Brain pericyte (primary cell): Measurements from ENCODE around the gene NAPEPLD.
"Not testable (repeated sequence)": the region's sequence is repeated elsewhere in the genome, so short reads cannot be mapped to it uniquely, and the experiment has no call there.

Source experiments
- DNase-seq: peaks from one replicate; pipeline ENCODE4 v3.0.0-alpha.2; 2012; ENCODE audit warnings: low read depth, low spot score

The NAPEPLD gene

GRCh38 chr7:103148994-103149807, at the start of gene NAPEPLD:
NAPEPLD (minus strand) TSS chr7:103149099; CDS start chr7:103128776, 20,323 bp downstream.
- peak; percentile 77 for DNase-seq

GRCh38 chr7:103198079-103198478, 49.2 kb upstream of the NAPEPLD start:
- DNase-seq = not testable (repeated sequence)

- DNase-seq = peak; percentile 1
Observed at GRCh38 chr7:103195364-103195763, 46.5 kb upstream of the NAPEPLD start.

- not testable (repeated sequence) for DNase-seq
Observed at GRCh38 chr7:103172415-103173146, 23.7 kb upstream of the NAPEPLD start.

GRCh38 chr7:103171695-103172414, 23.0 kb upstream of the NAPEPLD start:
- not testable (repeated sequence) for DNase-seq

- not testable (repeated sequence) for DNase-seq
Observed at GRCh38 chr7:103166921-103167544, 18.1 kb upstream of the NAPEPLD start.

- DNase-seq = not testable (repeated sequence)
Observed at GRCh38 chr7:103163087-103163825, 14.4 kb upstream of the NAPEPLD start.

GRCh38 chr7:103162641-103163040, 13.7 kb upstream of the NAPEPLD start:
- DNase-seq = not testable (repeated sequence)

GRCh38 chr7:103161998-103162616, 13.2 kb upstream of the NAPEPLD start:
- DNase-seq = not testable (repeated sequence)

GRCh38 chr7:103159072-103159471, 10.2 kb upstream of the NAPEPLD start:
- DNase-seq = not testable (repeated sequence)

GRCh38 chr7:103155331-103156024, 6.6 kb upstream of the NAPEPLD start:
- not testable (repeated sequence) for DNase-seq

GRCh38 chr7:103154042-103154441, 5.1 kb upstream of the NAPEPLD start:
- no peak for DNase-seq

GRCh38 chr7:103152744-103153617, 4.1 kb upstream of the NAPEPLD start:
- not testable (repeated sequence) for DNase-seq

- not testable (repeated sequence) for DNase-seq
Observed at GRCh38 chr7:103151993-103152676, 3.2 kb upstream of the NAPEPLD start.

GRCh38 chr7:103150192-103150591, 1.3 kb upstream of the NAPEPLD start:
- no peak for DNase-seq

- no peak for DNase-seq
Observed at GRCh38 chr7:103149808-103150180, 895 bp upstream of the NAPEPLD start.

- no peak for DNase-seq
Observed at GRCh38 chr7:103148131-103148993, 537 bp downstream of the NAPEPLD start.
